ENCODE results near the gene PCMT1. TPM values are rescaled to one million over a fixed set of nuclear protein-coding genes. Genes with fewer than 3 reads are reported as not detected.

PCMT1 gene
- total and polyA plus RNA-seq, 2 of the 13 experiments (the other 11 are each of a cell fraction or from before 2014, with no cell fraction given) = 112 to 169 TPM

GRCh38 chr6:149766156-149766769 is 16.7 kb downstream of the PCMT1 start:
- ATAC-seq (no peak), DNase-seq (ENCODE audit: low spot score) (no peak), FAIRE-seq (no peak)
- Histone ChIP-seq H3K9me3 (ENCODE audit: low read length) (0 out of 2 replicates have a peak, but pooled peaks cover 5% of the 10 kb centered on the region), H3K4me2 (ENCODE audit: low read depth, low read length) (no peak overlapping the region), H3K9ac (ENCODE audit: insufficient read depth, low read depth, low read length) (no peak overlapping the region), H3K4me1 (ENCODE audit: insufficient read depth, low read length) (no peaks in the 10 kb centered on the region), H2AFZ (ENCODE audit: low read length) (no peak overlapping the region), H3K36me3 (replicated peaks in 1 of 2; ENCODE audit: control insufficient read depth in 1 of 2, insufficient read depth in 2 of 2, low read length in 2 of 2) (peaks cover 9 to 41% of the 10 kb centered on the region in 2 experiments), H3K79me2 (ENCODE audit: insufficient read depth, low read length) (peaks cover 59% of the 10 kb centered on the region), H3K27ac (ENCODE audit: extremely low read length, insufficient read depth, low read length) (no peak overlapping the region), H3K4me3 (replicated peaks in 1 of 3; ENCODE audit: insufficient read depth in 1 of 3, low read depth in 2 of 3, low read length in 3 of 3) (no peak overlapping the region), H4K20me1 (ENCODE audit: insufficient read depth, low read length) (no peaks in the 10 kb centered on the region), H3K27me3 (ENCODE audit: control insufficient read depth in 1 of 2, insufficient read depth in 2 of 2, low read length in 2 of 2) (no peaks in the 10 kb centered on the region)
- peak; percentile 99 for TF ChIP-seq ZFP1 (CRISPR knock-in tag; IDR thresholded peaks at IDR 0.05)
- TF ChIP-seq CEBPB (IDR thresholded peaks at IDR 0.05; ENCODE audit: borderline replicate concordance, low read depth, low read length) = peak; percentile 39; the same call in 1 of the 2 replicates
- no peak for TF ChIP-seq CAMTA2 (CRISPR knock-in tag; IDR thresholded peaks at IDR 0.05; ENCODE audit: borderline replicate concordance)
- intact Hi-C loops (cut with micrococcal nuclease; ENCODE audit: unreplicated experiment) = no loop called here
- ChIA-PET POLR2A (no interaction called here), CTCF (ENCODE audit: low intra/inter-chr PET ratio, low total read pairs) (no interaction called here)
- WGBS (ENCODE audit: low lambda C conversion rate) = 94% methylated on average over 3 of the region's 3 CpGs
- in situ Hi-C loops (cut with HindIII; ENCODE audit: extremely low pct_ligation_motif_present, low pct_unique_long_range_greater_than_20kb) = no loop called here
- TSS peak; percentile 36 for BruUV-seq (replicated peaks)

- H3K27me3 ChIP-seq (ENCODE audit: control insufficient read depth in 1 of 2, insufficient read depth in 2 of 2, low read length in 2 of 2) = no peaks in the 10 kb centered on the region
- H3K9ac ChIP-seq (ENCODE audit: insufficient read depth, low read depth, low read length) = no peak overlapping the region
- H3K4me1 ChIP-seq (ENCODE audit: insufficient read depth, low read length) = no peaks in the 10 kb centered on the region
- no peak for FAIRE-seq
- TF ChIP-seq ZSCAN22 (CRISPR knock-in tag; IDR thresholded peaks at IDR 0.05) (no peak), ZNF704 (CRISPR knock-in tag; IDR thresholded peaks at IDR 0.05; ENCODE audit: borderline replicate concordance) (no peak), ARNTL (CRISPR knock-in tag; IDR thresholded peaks at IDR 0.05) (no peak), ZNF124 (CRISPR knock-in tag; IDR thresholded peaks at IDR 0.05) (no peak), CEBPB (IDR thresholded peaks at IDR 0.05; ENCODE audit: borderline replicate concordance, low read depth, low read length) (no peak)
- POLR2A ChIA-PET = interaction anchor here (0.7 to 3.4 kb wide), 4 partner anchors 16 to 49 kb away, joined by 3 to 18 read pairs (median 4); partner anchors contain the start of gene PCMT1
- H3K4me3 ChIP-seq (replicated peaks in 1 of 3; ENCODE audit: insufficient read depth in 1 of 3, low read depth in 2 of 3, low read length in 3 of 3) = no peak overlapping the region
- BruUV-seq (replicated peaks) = no TSS peak
- 0 out of 2 replicates have a peak, but pooled peaks cover 5% of the 10 kb centered on the region for H3K9me3 ChIP-seq (ENCODE audit: low read length)
- no peak overlapping the region for H3K4me2 ChIP-seq (ENCODE audit: low read depth, low read length)
- no peak overlapping the region for H2AFZ ChIP-seq (ENCODE audit: low read length)
- in situ Hi-C loops (cut with HindIII; ENCODE audit: extremely low pct_ligation_motif_present, low pct_unique_long_range_greater_than_20kb) = no loop called here
- H3K27ac ChIP-seq (ENCODE audit: extremely low read length, insufficient read depth, low read length) = no peak overlapping the region
- peaks cover 14 to 59% of the 10 kb centered on the region in 2 experiments for H3K36me3 ChIP-seq (replicated peaks in 1 of 2; ENCODE audit: control insufficient read depth in 1 of 2, insufficient read depth in 2 of 2, low read length in 2 of 2)
- 79% methylated on average over 2 of the region's 2 CpGs for WGBS (ENCODE audit: low lambda C conversion rate)
- no peak; the same call in 2 of the 3 replicates for ATAC-seq
- no peaks in the 10 kb centered on the region for H4K20me1 ChIP-seq (ENCODE audit: insufficient read depth, low read length)
- intact Hi-C loops (cut with micrococcal nuclease; ENCODE audit: unreplicated experiment) = no loop called here
- DNase-seq (ENCODE audit: low spot score) = no peak
- CTCF ChIA-PET (ENCODE audit: low intra/inter-chr PET ratio, low total read pairs) = no interaction called here
- peaks cover 35% of the 10 kb centered on the region for H3K79me2 ChIP-seq (ENCODE audit: insufficient read depth, low read length)
Measured at GRCh38 chr6:149769676-149770075, 20.1 kb downstream of the PCMT1 start.
